ENCODE data around the gene CENPW.

DNA sequence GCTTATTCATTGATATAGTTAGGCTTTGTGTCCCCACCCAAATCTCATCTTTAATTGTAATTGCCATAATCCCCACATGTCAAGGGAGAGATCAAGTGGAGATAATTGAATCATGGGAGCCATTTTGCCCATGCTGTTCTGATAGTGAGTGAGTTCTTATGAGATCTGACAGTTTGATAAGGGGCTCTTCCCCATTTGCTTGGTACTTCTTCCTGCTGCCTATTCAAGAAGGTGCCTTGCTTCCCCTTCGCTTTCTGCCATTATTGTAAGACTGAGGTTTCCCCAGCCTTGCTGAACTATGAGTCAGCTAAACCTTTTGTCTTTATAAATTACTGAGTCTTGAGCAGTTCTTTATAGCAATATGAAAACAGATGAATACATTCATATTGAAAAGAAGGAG is 45.6 kb downstream of the CENPW start:
- TF ChIP-seq EZH2 (IDR thresholded peaks at IDR 0.05; ENCODE audit: borderline replicate concordance, low read depth, low read length, severe bottlenecking), result no peak
- TF ChIP-seq, protein P1, sequence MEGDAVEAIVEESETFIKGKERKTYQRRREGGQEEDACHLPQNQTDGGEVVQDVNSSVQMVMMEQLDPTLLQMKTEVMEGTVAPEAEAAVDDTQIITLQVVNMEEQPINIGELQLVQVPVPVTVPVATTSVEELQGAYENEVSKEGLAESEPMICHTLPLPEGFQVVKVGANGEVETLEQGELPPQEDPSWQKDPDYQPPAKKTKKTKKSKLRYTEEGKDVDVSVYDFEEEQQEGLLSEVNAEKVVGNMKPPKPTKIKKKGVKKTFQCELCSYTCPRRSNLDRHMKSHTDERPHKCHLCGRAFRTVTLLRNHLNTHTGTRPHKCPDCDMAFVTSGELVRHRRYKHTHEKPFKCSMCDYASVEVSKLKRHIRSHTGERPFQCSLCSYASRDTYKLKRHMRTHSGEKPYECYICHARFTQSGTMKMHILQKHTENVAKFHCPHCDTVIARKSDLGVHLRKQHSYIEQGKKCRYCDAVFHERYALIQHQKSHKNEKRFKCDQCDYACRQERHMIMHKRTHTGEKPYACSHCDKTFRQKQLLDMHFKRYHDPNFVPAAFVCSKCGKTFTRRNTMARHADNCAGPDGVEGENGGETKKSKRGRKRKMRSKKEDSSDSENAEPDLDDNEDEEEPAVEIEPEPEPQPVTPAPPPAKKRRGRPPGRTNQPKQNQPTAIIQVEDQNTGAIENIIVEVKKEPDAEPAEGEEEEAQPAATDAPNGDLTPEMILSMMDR (IDR thresholded peaks at IDR 0.05; ENCODE audit: borderline replicate concordance, extremely low read depth, low read length, poor library complexity, severe bottlenecking), result no peak

Measured in DND-41 (cell line).